ENCODE results near the gene RASSF7. TPM values are rescaled to one million over a fixed set of nuclear protein-coding genes. Genes with fewer than 3 reads are reported as not detected.

RASSF7 gene
- total RNA-seq, 1 experiment from 2014 or later = 24.9 TPM

GRCh38 chr11:586376-587316 is 25.9 kb downstream of the RASSF7 start:
- no peak for DNase-seq (ENCODE audit: low spot score)

DNA sequence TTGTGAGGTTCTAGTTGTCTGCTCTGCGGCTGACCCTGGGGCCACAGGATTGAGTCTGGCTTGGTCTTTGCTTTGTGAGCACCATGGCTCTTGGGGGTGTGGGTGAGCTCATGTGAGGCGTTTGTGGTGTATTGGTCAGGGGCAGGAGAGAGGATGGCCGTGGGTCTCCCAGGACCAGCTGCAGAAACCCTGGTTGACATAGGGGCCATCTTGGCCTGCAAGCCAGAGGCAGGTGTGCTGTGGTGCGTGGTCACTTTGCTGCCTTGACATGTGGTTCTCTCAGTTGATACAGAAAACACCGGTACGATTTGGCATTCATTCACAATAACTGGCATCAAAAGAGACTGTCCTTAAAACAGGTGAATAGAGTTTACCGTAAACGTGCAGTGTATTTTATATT is 26.8 kb downstream of the RASSF7 start:
- no peak for DNase-seq (ENCODE audit: low spot score)

GRCh38 chr11:587978-588380 is 27.2 kb downstream of the RASSF7 start:
- peak; percentile 52 for DNase-seq (ENCODE audit: low spot score)

DNA sequence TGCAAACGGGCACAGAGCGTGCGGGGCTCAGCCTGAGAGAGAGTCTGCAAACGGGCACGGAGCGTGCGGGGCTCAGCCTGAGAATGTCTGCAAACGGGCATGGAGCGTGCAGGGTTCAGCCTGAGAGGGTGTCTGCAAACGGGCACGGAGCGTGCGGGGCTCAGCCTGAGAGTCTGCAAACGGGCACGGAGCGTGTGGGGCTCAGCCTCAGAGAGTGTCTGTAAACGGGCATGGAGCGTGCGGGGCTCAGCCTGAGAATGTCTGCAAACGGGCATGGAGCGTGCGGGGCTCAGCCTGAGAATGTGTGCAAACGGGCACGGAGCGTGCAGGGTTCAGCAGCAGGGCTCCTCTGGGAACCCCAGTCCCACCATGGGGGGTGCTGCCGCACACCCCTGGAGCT is 29.0 kb downstream of the RASSF7 start:
- DNase-seq (ENCODE audit: low spot score) = no peak

- DNase-seq (ENCODE audit: low spot score) = no peak
Measured at GRCh38 chr11:590997-591396, 30.2 kb downstream of the RASSF7 start.

GRCh38 chr11:592501-592900 is 31.7 kb downstream of the RASSF7 start:
- DNase-seq (ENCODE audit: low spot score) = no peak

DNA sequence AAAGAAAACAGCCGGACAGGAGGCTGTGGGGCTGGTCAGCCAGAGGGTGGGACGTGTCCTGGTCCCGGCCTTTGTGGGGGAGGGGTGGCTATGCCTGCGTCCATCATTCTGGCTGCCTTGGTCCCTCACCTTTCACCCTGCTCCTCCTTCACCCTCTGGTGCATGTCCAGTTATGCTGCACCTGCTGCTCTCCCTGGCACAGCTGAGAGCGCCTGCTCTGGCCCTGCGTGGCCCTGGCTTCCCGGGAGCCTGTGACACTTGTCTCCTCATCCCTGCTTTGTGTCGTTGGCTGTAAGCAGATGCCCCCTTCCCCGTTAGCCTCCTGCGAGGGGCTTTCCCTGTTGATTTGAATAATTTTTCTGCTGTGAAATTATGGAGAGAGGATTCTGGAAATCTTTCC is 32.1 kb downstream of the RASSF7 start:
- no peak for DNase-seq (ENCODE audit: low spot score)

DNA sequence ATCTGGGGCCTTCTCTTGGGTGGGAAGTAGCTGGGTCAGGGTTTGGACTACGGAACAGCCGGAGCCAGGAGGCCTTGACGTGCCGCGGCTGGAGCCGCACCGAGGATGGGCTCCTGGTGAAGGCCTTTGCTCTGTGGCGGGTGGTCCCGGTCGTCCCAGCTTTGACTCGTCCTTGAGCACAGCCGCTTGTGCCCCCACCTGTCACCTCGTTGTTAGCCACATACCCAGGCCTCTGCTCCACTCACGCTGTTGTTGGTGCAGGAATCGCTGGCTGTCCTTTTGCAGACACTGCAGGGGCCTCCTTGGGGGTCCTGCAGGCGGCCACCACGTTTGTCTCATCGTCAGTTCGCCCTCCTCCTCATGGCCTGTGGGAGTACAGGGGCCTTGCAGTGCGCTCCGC is 32.6 kb downstream of the RASSF7 start:
- DNase-seq (ENCODE audit: low spot score) = no peak

DNA sequence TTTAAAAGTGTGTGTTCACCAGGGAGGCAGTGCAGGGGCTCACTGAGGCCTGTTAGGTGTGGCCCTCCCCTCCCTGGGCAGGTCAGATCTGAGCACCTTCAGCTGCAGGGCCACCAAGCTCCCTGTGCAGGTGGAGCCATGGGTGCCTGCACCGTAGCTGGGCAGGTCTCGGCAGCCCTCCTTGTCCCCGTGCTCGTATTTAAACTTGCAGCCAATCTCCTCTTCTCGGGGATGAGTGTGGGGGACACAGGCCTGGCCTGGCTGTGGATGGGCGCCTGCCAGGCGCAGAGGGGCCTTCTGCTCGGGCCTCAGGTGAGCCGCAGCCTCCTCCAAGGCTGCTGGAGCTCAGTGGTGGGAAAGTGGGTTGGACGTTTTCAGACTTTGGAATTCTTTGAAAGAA is 34.6 kb downstream of the RASSF7 start:
- DNase-seq (ENCODE audit: low spot score) = no peak

DNA sequence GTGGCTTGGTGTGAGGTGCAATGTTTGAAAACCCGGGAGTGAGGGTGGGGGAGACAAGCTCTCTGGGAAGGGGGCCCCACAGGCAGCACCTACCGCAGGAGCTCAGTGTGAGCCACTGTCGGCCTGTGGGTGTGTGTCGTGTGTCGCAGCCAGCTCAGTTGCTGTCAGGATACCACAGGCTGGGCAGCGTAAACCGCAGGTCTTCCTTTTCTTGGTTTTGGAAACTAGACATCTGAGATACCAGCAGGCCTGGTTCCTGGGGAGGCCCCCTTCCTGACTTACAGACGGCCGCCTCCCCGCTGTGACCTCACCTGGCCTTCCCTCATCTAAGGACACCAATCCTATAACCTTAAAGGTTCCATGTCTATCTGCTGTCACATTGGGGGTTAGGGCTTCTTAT is 35.6 kb downstream of the RASSF7 start:
- DNase-seq (ENCODE audit: low spot score) = no peak

- no peak for DNase-seq (ENCODE audit: low spot score)
Measured at GRCh38 chr11:597166-597725, 36.5 kb downstream of the RASSF7 start.

DNA sequence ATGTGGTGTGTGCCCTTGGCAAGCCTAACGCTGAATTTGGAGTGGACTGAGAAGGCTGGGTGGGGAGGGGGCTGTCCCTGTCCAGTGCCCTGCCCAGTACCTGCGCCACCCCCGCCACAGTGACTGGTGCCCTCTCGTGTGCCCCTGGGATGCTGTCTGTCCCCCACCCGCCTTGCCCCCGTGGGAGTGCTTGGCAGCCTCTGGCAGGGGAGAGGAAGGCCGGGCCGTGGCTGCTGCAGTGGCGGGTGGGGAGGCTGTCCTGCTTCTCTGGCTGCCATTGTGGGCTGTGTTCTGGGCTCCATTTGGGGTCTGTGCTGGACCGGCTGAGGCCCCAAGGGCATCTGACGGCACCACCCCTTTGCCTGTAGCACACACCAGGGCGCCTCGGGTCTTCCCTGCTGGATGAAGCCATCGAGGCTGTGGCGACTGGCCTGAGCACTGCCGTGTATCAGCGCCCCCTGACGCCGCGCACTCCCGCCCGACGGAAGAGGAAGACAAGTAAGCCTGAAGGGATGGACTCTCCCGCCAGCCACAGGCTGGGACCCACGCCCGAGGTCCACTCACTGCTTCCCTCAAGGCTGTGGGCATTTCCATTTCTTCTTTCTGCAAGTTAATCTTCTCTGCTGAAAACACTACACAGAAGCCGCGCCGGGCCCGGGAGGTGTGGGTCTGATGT is 37.4 kb downstream of the RASSF7 start:
- no peak for DNase-seq (ENCODE audit: low spot score)

DNA sequence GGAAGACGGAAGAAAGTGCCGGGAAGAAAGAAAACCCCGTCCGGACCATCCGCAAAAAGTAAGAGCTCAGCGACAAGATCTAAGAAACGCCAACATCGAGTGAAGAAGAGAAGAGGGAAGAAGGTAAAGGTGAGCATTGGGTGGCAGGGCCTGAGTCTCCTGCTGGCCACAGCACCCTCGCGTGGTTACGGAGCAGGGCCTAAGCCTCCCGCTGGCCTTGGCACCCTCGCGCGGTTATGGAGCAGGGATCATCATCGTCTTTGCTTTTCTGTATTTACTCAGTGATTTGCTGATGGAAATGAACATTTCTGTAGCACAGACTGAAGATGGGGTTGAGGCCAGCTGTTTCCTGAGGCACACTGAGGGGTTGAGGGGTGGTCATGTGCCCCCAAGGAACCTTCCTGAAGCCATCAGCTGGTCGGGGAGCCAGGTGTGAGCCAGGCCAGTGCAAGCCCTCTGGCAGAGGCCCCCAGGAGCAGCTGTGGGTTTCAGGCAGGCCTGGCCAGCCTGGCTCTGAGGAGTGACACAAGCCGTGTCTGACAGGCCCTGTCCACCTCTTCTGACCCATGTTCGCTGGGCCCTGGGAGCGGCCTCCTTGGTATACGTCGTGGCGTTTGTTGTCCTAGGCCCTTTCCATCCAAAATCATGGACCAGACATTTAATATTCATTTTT is 40.9 kb downstream of the RASSF7 start:
- no peak for DNase-seq (ENCODE audit: low spot score)

- no peak for DNase-seq (ENCODE audit: low spot score)
Measured at GRCh38 chr11:603154-603553, 42.4 kb downstream of the RASSF7 start.

DNA sequence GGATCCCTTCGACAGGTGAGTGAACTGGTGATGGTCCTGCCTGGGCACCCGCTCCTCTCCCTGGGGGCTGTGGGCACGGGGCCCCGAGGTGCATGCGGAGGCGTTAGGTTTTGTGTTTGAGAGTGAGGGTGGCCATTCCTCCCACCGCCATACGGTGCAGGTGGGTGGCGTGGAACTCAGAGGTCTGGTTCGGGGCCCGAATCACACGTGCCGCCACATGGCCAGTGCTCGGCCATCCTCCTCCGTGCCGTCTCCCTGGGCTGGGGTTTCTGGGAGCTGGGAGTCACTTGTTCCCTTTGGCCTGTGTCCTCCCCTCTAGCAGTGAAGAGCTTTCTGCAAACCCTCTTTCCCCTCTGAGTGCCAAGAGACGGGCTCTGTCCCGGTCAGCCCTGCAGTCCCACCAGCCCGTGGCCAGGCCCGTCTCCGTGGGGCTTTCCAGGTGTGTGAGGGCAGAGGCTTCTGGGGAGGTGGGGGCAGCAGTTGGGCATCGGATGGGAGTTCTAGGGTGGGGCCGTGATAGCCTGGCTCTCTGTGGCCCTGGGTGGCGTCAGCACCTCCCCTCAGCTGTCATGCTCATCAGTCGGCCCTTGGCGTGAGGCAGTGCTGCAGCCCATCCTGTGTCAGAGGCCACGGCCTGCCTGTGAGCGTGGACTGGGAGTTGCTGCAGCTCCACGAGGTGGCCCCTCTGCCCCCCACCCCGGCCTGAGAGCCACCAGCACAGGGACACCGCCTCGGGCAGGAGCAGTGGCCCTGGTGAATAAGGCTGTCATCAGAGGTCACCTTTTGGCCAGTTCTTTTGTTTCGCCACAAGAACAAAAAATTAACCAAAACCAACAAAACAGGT is 44.7 kb downstream of the RASSF7 start:
- DNase-seq (ENCODE audit: low spot score) = no peak

- DNase-seq (ENCODE audit: low spot score) = peak; percentile 92
Measured at GRCh38 chr11:606245-606644, 45.5 kb downstream of the RASSF7 start.

DNA sequence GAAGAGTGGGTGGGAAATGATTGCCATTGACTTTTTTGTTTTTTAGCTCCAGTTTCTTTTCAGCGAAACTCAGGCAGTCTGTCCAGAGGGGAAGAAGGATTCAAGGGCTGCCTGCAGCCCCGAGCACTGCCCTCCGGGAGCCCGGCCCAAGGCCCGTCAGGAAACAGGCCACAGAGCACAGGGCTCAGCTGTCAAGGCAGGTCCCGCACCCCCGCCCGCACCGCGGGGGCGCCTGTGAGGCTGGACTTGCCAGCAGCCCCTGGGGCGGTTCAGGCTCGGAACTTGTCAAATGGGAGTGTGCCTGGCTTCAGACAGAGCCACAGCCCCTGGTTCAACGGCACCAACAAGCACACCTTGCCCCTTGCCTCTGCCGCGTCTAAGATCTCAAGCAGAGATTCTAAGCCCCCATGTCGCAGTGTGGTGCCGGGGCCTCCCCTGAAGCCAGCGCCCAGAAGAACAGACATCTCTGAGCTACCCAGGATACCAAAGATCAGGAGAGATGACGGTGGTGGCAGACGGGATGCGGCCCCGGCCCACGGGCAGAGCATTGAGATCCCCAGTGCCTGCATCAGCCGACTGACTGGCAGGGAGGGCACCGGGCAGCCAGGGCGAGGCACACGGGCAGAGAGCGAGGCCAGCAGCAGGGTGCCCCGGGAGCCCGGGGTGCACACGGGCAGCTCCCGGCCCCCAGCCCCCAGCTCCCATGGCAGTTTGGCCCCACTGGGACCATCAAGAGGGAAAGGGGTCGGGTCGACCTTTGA is 46.4 kb downstream of the RASSF7 start:
- no peak for DNase-seq (ENCODE audit: low spot score)

DNA sequence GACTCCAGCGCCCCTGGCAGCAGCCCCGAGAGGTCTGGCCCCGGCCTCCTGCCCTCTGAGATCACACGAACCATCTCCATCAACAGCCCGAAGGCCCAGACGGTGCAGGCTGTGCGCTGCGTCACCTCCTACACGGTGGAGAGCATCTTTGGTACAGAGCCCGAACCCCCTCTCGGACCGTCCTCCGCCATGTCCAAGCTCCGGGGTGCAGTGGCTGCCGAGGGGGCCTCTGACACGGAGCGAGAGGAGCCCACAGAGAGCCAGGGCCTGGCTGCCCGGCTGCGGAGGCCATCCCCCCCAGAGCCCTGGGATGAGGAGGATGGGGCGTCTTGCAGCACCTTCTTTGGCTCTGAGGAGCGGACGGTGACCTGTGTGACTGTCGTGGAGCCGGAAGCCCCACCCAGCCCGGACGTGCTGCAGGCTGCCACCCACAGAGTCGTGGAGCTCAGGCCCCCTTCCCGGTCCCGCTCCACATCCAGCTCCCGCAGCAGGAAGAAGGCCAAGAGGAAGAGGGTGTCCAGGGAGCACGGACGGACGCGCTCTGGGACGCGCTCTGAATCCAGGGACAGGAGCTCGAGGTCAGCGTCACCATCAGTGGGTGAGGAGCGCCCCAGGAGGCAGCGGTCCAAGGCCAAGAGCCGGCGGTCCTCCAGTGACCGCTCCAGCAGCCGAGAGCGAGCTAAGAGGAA is 47.3 kb downstream of the RASSF7 start:
- no peak for DNase-seq (ENCODE audit: low spot score)

GRCh38 chr11:608791-609251 is 48.1 kb downstream of the RASSF7 start:
- DNase-seq (ENCODE audit: low spot score) = no peak

DNA sequence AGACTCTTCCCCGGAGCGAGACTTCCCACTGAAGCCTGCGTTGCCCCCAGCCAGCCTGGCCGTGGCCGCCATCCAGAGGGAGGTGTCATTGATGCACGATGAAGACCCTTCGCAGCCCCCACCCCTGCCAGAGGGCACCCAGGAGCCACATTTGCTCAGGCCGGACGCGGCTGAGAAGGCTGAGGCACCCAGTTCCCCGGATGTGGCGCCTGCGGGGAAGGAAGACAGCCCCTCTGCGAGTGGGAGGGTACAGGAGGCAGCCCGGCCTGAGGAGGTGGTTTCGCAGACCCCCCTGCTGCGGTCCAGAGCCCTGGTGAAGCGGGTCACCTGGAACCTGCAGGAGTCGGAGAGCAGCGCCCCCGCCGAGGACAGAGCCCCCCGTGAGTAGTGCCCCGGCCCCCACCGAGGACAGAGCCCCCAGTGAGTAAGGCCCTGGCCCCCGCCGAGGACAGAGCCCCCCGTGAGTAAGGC is 48.6 kb downstream of the RASSF7 start:
- DNase-seq (ENCODE audit: low spot score) = no peak

Measured in A172 (cell line).